ENCODE data around the gene BACH2. TPM values are rescaled to one million over a fixed set of nuclear protein-coding genes. Genes with fewer than 3 reads are reported as not detected.

BACH2 gene
- total and polyA plus RNA-seq, 9 of the 15 experiments (the other 6 are each of a cell fraction or from before 2014, with no cell fraction given), result 0.06 to 3.1 (median 0.59) TPM

DNA sequence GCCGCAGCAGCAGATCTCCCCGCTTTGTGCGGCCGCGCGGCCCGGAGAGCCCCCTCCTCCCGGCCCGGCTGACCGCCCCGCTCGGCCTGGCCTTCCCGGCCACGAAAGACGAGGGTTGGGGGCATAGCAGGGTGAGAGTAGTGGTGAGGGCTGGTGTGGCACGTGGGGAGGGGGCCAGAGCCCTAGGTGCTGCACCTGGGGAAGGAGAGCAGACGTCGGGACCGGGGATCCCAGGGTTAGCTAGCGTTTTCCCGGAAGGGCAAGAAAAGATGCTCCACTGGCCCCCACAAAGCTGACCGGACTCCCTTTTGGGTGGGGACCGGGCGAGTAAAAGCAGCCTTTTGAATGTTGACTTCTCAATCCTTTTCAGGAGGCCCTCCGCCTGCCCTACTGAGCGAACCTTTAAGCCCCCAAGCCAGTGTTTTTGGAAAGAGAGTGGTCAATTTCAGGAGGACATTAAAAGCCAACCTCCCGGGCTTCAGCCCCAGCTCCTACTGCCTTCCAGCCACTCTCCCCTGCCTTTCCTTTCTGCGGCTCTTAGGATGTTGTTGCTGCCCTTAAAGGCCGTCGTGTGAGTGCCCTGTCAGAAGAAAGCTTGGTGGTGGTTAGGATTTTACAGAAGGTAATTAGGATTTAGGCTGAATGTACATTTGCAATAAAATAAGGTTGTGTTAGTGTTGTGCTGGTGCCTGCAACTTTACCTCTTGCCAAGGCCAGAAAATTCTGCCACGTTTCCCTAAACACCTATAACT lies 648 bp upstream of the BACH2 start (continued):
- TF ChIP-seq, protein P1, sequence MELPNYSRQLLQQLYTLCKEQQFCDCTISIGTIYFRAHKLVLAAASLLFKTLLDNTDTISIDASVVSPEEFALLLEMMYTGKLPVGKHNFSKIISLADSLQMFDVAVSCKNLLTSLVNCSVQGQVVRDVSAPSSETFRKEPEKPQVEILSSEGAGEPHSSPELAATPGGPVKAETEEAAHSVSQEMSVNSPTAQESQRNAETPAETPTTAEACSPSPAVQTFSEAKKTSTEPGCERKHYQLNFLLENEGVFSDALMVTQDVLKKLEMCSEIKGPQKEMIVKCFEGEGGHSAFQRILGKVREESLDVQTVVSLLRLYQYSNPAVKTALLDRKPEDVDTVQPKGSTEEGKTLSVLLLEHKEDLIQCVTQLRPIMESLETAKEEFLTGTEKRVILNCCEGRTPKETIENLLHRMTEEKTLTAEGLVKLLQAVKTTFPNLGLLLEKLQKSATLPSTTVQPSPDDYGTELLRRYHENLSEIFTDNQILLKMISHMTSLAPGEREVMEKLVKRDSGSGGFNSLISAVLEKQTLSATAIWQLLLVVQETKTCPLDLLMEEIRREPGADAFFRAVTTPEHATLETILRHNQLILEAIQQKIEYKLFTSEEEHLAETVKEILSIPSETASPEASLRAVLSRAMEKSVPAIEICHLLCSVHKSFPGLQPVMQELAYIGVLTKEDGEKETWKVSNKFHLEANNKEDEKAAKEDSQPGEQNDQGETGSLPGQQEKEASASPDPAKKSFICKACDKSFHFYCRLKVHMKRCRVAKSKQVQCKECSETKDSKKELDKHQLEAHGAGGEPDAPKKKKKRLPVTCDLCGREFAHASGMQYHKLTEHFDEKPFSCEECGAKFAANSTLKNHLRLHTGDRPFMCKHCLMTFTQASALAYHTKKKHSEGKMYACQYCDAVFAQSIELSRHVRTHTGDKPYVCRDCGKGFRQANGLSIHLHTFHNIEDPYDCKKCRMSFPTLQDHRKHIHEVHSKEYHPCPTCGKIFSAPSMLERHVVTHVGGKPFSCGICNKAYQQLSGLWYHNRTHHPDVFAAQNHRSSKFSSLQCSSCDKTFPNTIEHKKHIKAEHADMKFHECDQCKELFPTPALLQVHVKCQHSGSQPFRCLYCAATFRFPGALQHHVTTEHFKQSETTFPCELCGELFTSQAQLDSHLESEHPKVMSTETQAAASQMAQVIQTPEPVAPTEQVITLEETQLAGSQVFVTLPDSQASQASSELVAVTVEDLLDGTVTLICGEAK (IDR thresholded peaks at IDR 0.05), result 0 out of 2 replicates have a peak, but pooled peaks have one; percentile 15
- TF ChIP-seq, protein P1 (CRISPR knock-in tag; IDR thresholded peaks at IDR 0.05), result no peak
- TF ChIP-seq HNRNPLL (IDR thresholded peaks at IDR 0.05; ENCODE audit: low read depth, low read length, poor library complexity, severe bottlenecking), result peak; percentile 58
- no peak for TF ChIP-seq ZNF3 (CRISPR knock-in tag; IDR thresholded peaks at IDR 0.05)
- TF ChIP-seq FOXA3 (CRISPR knock-in tag; conservative IDR thresholded peaks at IDR 0.05 in 1 of 2, IDR thresholded peaks at IDR 0.05 in 1 of 2), result peak in 1 of 2 experiments; percentile 41; a peak in 2 of 4 replicates
- TF ChIP-seq, protein P2, sequence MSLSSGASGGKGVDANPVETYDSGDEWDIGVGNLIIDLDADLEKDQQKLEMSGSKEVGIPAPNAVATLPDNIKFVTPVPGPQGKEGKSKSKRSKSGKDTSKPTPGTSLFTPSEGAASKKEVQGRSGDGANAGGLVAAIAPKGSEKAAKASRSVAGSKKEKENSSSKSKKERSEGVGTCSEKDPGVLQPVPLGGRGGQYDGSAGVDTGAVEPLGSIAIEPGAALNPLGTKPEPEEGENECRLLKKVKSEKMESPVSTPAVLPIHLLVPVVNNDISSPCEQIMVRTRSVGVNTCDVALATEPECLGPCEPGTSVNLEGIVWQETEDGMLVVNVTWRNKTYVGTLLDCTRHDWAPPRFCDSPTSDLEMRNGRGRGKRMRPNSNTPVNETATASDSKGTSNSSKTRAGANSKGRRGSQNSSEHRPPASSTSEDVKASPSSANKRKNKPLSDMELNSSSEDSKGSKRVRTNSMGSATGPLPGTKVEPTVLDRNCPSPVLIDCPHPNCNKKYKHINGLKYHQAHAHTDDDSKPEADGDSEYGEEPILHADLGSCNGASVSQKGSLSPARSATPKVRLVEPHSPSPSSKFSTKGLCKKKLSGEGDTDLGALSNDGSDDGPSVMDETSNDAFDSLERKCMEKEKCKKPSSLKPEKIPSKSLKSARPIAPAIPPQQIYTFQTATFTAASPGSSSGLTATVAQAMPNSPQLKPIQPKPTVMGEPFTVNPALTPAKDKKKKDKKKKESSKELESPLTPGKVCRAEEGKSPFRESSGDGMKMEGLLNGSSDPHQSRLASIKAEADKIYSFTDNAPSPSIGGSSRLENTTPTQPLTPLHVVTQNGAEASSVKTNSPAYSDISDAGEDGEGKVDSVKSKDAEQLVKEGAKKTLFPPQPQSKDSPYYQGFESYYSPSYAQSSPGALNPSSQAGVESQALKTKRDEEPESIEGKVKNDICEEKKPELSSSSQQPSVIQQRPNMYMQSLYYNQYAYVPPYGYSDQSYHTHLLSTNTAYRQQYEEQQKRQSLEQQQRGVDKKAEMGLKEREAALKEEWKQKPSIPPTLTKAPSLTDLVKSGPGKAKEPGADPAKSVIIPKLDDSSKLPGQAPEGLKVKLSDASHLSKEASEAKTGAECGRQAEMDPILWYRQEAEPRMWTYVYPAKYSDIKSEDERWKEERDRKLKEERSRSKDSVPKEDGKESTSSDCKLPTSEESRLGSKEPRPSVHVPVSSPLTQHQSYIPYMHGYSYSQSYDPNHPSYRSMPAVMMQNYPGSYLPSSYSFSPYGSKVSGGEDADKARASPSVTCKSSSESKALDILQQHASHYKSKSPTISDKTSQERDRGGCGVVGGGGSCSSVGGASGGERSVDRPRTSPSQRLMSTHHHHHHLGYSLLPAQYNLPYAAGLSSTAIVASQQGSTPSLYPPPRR (CRISPR knock-in tag; IDR thresholded peaks at IDR 0.05; ENCODE audit: borderline replicate concordance), result 0 out of 2 replicates have a peak, but pooled peaks have one; percentile 45
- TF ChIP-seq ZFX (CRISPR knock-in tag; IDR thresholded peaks at IDR 0.05), result peak; percentile 74
- 0 out of 2 replicates have a peak, but pooled peaks have one; percentile 6 for TF ChIP-seq RBFOX2 (IDR thresholded peaks at IDR 0.05; ENCODE audit: low read depth, low read length)

All from K562 (cell line).